GM23338 (cell line): ENCODE results near the gene AP3D1. TPM values are rescaled to one million over a fixed set of nuclear protein-coding genes. Genes with fewer than 3 reads are reported as not detected.
"Not testable (repeated sequence)": the region's sequence is repeated elsewhere in the genome, so short reads cannot be mapped to it uniquely, and the experiment has no call there.

Experiments used
- ATAC-seq: fragments of 200-7000 bp; cut with Tn5 transposase; 3 replicates; pipeline ENCODE4 v1.9.1; 2020
- DNase-seq: peaks from one replicate; pipeline ENCODE4 v3.0.0-alpha.2; 2015; ENCODE audit warnings: low spot score
- H2AFZ ChIP-seq: fragments of 200-600 bp; sonication (generic); 2 replicates; pipeline ENCODE4 v1.8.0; 2016; ENCODE audit warnings: antibody characterized with exemption, mild to moderate bottlenecking, moderate library complexity
- H3F3A ChIP-seq: fragments of 200-600 bp; sonication (generic); replicated peaks from 2 replicates; pipeline ENCODE4 v1.8.0; 2017; ENCODE audit warnings: antibody characterized with exemption, mixed run types, low read depth
- H3K27ac ChIP-seq: fragments of 200-600 bp; sonication (generic); 2 replicates; pipeline ENCODE4 v1.6.1; 2016; ENCODE audit warnings: low read depth
- H3K27me3 ChIP-seq: fragments of 200-600 bp; sonication (generic); 2 replicates; pipeline ENCODE4 v1.8.0; 2016; ENCODE audit warnings: mild to moderate bottlenecking, mixed run types, moderate library complexity; ENCODE audit not compliant: insufficient read depth
- H3K36me3 ChIP-seq: fragments of 200-600 bp; sonication (generic); 2 replicates; pipeline ENCODE4 v1.8.0; 2016; ENCODE audit warnings: mild to moderate bottlenecking; ENCODE audit not compliant: insufficient read depth
- H3K4me1 ChIP-seq: fragments of 200-600 bp; sonication (generic); 2 replicates; pipeline ENCODE4 v1.8.0; 2016; ENCODE audit warnings: mild to moderate bottlenecking, moderate library complexity; ENCODE audit not compliant: insufficient read depth
- H3K4me2 ChIP-seq: fragments of 200-600 bp; sonication (generic); 2 replicates; pipeline ENCODE4 v1.7.1; 2017; ENCODE audit warnings: mixed run types
- H3K4me3 ChIP-seq: fragments of 200-600 bp; sonication (generic); 2 replicates; pipeline ENCODE4 v1.6.1; 2016; ENCODE audit warnings: mixed run types
- H3K79me2 ChIP-seq: fragments of 200-600 bp; sonication (generic); replicated peaks from 2 replicates; pipeline ENCODE4 v1.8.0; 2017; ENCODE audit warnings: mild to moderate bottlenecking; ENCODE audit not compliant: insufficient read depth
- H3K9me2 ChIP-seq: fragments of 200-600 bp; sonication (generic); 2 replicates; pipeline ENCODE4 v1.8.0; 2017; ENCODE audit not compliant: insufficient read depth
- H4K20me1 ChIP-seq: fragments of 200-600 bp; sonication (generic); replicated peaks from 2 replicates; pipeline ENCODE4 v1.8.0; 2017; ENCODE audit warnings: mild to moderate bottlenecking; ENCODE audit not compliant: insufficient read depth
- H3K27ac Mint-ChIP-seq: 2 replicates; pipeline ENCODE4 v1.8.0; 2020; ENCODE audit warnings: inconsistent platforms, mild to moderate bottlenecking, moderate library complexity, mixed read lengths
- H3K27me3 Mint-ChIP-seq: 3 replicates; pipeline ENCODE4 v1.8.0; 2022; ENCODE audit warnings: low read depth, mild to moderate bottlenecking, moderate library complexity, mixed read lengths, inconsistent platforms; ENCODE audit not compliant: insufficient read depth, poor library complexity
- H3K36me3 Mint-ChIP-seq: 3 replicates; pipeline ENCODE4 v1.8.0; 2021; ENCODE audit warnings: low read depth, mild to moderate bottlenecking, inconsistent platforms, moderate library complexity, mixed read lengths
- H3K4me1 Mint-ChIP-seq: 3 replicates; pipeline ENCODE4 v1.8.0; 2020; ENCODE audit warnings: mild to moderate bottlenecking, inconsistent platforms, mixed read lengths
- H3K4me3 Mint-ChIP-seq: 3 replicates; pipeline ENCODE4 v1.8.0; 2021; ENCODE audit warnings: moderate library complexity, mild to moderate bottlenecking, inconsistent platforms, mixed read lengths
- H3K9me3 Mint-ChIP-seq: 3 replicates; pipeline ENCODE4 v1.8.0; 2020; ENCODE audit warnings: moderate library complexity, mild to moderate bottlenecking, inconsistent platforms, mixed read lengths
- CREB1 ChIP-seq: fragments of 250-450 bp; sonication (Bioruptor Pico); IDR thresholded peaks from 2 replicates; pipeline ENCODE4 v1.5.0; 2020; ENCODE audit warnings: low read depth, mild to moderate bottlenecking, moderate library complexity
- EZH2phosphoT487 ChIP-seq: fragments of 200-600 bp; sonication (generic); IDR thresholded peaks from one replicate; pipeline ENCODE4 v1.8.1; 2018; ENCODE audit warnings: antibody characterized with exemption; ENCODE audit not compliant: unreplicated experiment
- STAT1 ChIP-seq: IDR thresholded peaks from one replicate; pipeline ENCODE4 v1.6.1; 2016; ENCODE audit warnings: antibody characterized with exemption; ENCODE audit not compliant: unreplicated experiment
- long read RNA-seq: library from polyadenylated mRNA; unstranded; transcript quantifications from one replicate; pipeline ENCODE4 v2.0.0, GENCODE V29; 2020; ENCODE audit not compliant: unreplicated experiment
- polyA plus RNA-seq: library from polyadenylated mRNA; unstranded; fragments of >200 nt; fragmentation: Nextera tagmentation; extraction: Ambion mirVana; gene quantifications from 2 replicates; pipeline ENCODE4 v1.2.1, GENCODE V29; 2016
- total RNA-seq: library from RNA; depleted of rRNA; stranded (reverse); fragments of >200 nt; shearing (Covaris generic); gene quantifications from 2 replicates; pipeline ENCODE4 v1.2.3, GENCODE V29; 2014; rRNA removed
- TF ChIP-seq, protein P1 (sequence below): IDR thresholded peaks from 2 replicates; pipeline ENCODE4 v1.6.1; 2016; ENCODE audit warnings: antibody characterized with exemption

AP3D1 gene
- total RNA-seq: 205 and 236 TPM in 2 replicates
- polyA plus RNA-seq: 101 and 117 TPM in 2 replicates
- long read RNA-seq, partial matches to known transcripts: 69 of 87 reads
- long read RNA-seq, other reads (novel, unspliced or antisense): 15 of 87 reads

DNA sequence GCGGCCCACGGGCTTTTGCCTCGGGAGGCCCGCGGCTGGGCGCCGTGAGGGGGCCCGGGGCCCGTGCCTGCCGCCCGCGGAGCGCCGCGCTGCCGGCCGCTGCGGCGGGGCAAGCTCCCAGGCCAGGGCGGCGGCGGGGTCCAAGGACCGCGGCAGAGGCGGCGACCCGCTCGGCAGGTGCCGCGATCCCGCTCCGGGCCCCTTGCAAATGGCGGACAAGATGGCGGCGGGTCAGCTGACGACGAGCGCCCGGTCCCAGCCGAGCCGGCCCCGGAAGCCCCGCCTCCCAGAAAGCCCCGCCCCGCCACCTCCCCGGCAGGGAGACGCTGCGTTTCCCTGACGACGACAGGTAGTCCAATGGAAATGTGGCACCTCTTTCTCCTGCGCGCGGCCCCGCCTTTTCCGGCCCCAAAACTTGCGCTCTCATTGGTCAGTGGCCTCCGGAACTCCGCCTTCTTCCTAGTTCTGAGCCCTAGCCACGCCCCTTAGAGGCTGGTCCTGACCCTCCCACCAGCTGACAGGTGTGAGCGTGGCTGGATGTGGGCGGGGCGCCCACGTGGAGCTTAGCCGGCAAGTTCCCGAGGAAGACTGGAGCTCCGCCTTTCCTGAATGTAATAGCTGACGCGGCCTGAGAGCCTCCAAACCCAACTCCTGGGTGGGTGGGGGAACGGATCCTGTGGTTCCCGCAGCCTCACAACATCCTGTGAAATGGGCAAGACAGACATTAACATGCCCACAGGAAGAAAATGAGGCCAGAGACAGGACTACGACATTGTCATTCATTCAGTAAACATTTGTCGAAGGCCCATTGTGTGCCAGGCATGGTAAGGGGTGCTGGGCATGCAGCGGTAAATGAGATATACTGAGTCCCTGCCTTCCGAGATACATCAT is at the start of gene AP3D1:
Gene AP3D1 (minus strand): TSS at position 228 of the 891 bp plus-strand sequence. CDS start 232 bp downstream, outside the sequence.
- ATAC-seq: peak; percentile 81
- Histone ChIP-seq H3K27ac (peak within 1 kb of the TSS; percentile 74), H2AFZ (peak within 1 kb of the TSS; percentile 16; the same call in 1 of the 2 replicates), H3F3A (peaks cover 11% of the 10 kb centered on the region; the same call in 1 of the 2 replicates), H3K27me3 (no peaks in the 10 kb centered on the region), H3K9me2 (no peaks in the 10 kb centered on the region), H3K79me2 (peaks cover 46% of the 10 kb centered on the region), H3K4me1 (no peaks in the 10 kb centered on the region; the same call in 1 of the 2 replicates), H4K20me1 (peaks cover 40% of the 10 kb centered on the region), H3K36me3 (no peaks in the 10 kb centered on the region), H3K4me2 (peak within 1 kb of the TSS; percentile 99), H3K4me3 (peak within 1 kb of the TSS; percentile 98)
- H3K27me3 Mint-ChIP-seq: peaks cover 6% of the 10 kb centered on the region
- TF ChIP-seq, protein P1, sequence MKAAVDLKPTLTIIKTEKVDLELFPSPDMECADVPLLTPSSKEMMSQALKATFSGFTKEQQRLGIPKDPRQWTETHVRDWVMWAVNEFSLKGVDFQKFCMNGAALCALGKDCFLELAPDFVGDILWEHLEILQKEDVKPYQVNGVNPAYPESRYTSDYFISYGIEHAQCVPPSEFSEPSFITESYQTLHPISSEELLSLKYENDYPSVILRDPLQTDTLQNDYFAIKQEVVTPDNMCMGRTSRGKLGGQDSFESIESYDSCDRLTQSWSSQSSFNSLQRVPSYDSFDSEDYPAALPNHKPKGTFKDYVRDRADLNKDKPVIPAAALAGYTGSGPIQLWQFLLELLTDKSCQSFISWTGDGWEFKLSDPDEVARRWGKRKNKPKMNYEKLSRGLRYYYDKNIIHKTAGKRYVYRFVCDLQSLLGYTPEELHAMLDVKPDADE: 0 out of 2 replicates have a peak, but pooled peaks have one; percentile 13
- no peak for TF ChIP-seq STAT1
- TF ChIP-seq EZH2phosphoT487: no peak
- TF ChIP-seq CREB1: peak; percentile 50
- peak; percentile 100 for DNase-seq
- no peaks in the 10 kb centered on the region for H3K9me3 Mint-ChIP-seq
- H3K4me1 Mint-ChIP-seq: peaks cover 24% of the 10 kb centered on the region
- peaks cover 7% of the 10 kb centered on the region; the same call in 1 of the 3 replicates for H3K36me3 Mint-ChIP-seq
- peak within 1 kb of the TSS; percentile 93 for H3K27ac Mint-ChIP-seq
- H3K4me3 Mint-ChIP-seq: peak within 1 kb of the TSS; percentile 91

DNA sequence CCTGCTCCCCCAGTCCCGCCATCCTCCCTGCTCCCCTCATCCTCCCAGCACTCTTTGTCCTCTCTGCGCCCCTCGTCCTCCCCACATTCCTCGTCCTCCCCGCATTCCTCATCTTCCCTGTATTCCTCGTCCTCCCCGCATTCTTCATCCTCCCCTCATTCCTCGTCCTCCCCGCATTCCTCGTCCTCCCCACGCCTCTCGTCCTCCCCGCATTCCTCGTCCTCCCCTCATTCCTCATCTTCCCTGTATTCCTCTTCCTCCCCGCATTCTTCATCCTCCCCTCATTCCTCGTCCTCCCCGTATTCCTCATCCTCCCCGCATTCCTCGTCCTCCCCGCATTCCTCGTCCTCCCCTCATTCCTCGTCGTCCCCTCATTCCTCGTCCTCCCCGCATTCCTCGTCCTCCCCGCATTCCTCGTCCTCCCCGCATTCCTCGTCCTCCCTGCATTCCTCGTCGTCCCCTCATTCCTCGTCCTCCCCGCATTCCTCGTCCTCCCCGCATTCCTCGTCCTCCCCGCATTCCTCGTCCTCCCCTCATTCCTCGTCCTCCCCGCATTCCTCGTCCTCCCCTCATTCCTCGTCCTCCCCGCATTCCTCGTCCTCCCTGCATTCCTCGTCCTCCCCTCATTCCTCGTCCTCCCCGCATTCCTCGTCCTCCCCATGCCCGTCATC is 49.4 kb upstream of the AP3D1 start:
- H3K27me3 Mint-ChIP-seq, H3K4me2 ChIP-seq, ATAC-seq, H4K20me1 ChIP-seq, H3K27me3 ChIP-seq, H3K36me3 ChIP-seq, H3F3A ChIP-seq, H3K4me1 Mint-ChIP-seq, H2AFZ ChIP-seq, H3K9me2 ChIP-seq, H3K9me3 Mint-ChIP-seq, H3K4me1 ChIP-seq, H3K4me3 Mint-ChIP-seq, H3K4me3 ChIP-seq: not testable (repeated sequence)
- Histone ChIP-seq H3K27ac (peak overlapping the region; percentile 74; the same call in 1 of the 2 replicates), H3K79me2 (peaks cover 34% of the 10 kb centered on the region)
- DNase-seq: peak; percentile 48
- Mint-ChIP-seq H3K36me3 (peaks cover 30% of the 10 kb centered on the region), H3K27ac (peak overlapping the region; percentile 67; the same call in 1 of the 2 replicates)
